Fibroblast of upper back skin (primary cell): ENCODE measurements around the gene SIX5.

Experiments
- DNase-seq: peaks from one replicate; pipeline ENCODE4 v3.0.0-alpha.2; 2013

The SIX5 gene

DNA sequence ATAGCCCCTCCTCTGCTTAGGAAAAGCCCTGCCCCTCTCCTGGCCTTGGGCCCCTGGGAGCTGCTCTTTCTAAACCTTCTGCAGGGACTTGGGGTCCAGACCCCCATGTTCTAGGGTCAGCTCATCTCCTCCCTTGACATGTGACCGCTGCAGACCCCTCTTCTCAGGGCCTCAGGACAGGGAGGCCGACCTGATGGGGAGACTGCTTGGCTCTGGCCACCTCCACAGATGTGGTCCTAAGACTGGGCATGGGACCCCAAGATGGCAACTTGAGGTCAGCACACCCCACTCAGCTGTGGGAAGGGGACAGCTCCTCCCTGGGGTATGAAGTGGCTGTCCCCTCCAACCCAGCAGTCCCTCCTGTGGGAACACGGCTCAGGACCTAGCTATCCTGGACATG lies 3.9 kb upstream of the SIX5 start:
- no peak for DNase-seq

GRCh38 chr19:45772130-45772840 lies 3.2 kb upstream of the SIX5 start:
- no peak for DNase-seq

GRCh38 chr19:45771311-45771933 lies 2.4 kb upstream of the SIX5 start:
- no peak for DNase-seq

DNA sequence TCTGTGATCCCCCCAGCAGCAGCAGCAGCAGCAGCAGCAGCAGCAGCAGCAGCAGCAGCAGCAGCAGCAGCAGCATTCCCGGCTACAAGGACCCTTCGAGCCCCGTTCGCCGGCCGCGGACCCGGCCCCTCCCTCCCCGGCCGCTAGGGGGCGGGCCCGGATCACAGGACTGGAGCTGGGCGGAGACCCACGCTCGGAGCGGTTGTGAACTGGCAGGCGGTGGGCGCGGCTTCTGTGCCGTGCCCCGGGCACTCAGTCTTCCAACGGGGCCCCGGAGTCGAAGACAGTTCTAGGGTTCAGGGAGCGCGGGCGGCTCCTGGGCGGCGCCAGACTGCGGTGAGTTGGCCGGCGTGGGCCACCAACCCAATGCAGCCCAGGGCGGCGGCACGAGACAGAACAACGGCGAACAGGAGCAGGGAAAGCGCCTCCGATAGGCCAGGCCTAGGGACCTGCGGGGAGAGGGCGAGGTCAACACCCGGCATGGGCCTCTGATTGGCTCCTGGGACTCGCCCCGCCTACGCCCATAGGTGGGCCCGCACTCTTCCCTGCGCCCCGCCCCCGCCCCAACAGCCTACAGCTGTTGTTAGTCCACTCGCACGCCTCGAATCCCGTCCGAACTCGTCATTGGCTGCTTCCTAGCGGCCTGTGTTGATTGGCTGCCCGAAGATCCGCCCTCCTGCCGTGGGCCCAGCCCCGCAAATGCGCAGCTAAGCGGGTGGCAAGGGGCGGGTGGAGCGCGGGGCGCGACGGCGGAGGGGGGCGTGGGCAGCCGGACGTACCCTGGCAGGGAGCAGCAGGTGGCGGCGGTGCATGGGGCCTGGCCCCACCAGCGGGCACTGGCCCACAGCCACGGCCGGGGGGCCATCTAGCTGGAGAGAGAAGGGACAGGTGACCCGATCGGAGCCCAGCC lies 1.4 kb upstream of the SIX5 start:
- peak; percentile 98 for DNase-seq

DNA sequence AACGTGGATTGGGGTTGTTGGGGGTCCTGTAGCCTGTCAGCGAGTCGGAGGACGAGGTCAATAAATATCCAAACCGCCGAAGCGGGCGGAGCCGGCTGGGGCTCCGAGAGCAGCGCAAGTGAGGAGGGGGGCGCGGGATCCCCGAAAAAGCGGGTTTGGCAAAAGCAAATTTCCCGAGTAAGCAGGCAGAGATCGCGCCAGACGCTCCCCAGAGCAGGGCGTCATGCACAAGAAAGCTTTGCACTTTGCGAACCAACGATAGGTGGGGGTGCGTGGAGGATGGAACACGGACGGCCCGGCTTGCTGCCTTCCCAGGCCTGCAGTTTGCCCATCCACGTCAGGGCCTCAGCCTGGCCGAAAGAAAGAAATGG lies 754 bp upstream of the SIX5 start:
- no peak for DNase-seq

DNA sequence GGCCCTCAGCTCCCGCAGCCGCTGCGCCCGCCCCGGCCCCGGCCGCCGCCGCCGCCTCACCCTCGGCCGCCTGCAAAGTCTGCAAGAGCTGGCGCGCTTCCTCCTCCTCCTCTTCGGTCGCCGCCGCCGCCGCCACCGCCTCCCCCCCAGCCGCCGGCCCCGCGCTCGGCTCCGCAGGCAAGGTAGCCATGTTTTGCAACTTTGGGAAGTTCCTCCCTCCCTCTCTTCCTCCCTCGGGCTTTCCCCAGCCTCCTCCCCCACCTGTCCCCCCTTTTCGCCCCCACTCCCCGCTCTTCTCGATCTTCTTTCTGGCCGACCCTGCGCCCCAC lies 433 bp downstream of the SIX5 start:
- DNase-seq = peak; percentile 49

GRCh38 chr19:45767881-45768654 lies 984 bp downstream of the SIX5 start:
- DNase-seq = peak; percentile 57

GRCh38 chr19:45767410-45767880 lies 1.6 kb downstream of the SIX5 start:
- peak; percentile 85 for DNase-seq

DNA sequence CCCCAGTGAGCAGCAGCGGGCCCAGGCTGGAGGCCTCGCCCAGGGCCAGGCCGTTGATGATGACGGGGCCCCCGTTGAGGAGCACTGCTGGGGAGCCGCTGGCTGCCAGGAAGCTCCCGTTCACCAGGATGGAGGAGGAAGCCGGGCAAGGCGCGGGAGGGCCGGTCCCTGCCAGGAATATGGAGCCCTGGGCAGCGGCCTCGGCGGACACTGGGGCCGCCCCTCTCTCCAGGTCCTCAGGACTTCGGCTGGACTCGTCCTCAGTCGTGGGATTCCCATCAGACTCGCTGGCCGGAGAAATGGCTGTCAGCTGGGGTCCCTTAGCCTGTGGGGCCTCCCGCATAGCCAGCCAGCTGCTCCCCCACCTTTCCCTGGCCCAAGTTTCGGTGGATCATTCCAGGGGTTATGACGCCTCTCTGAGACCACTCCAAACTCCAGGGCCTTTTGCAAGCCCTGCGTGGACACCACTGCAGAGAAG lies 2.1 kb downstream of the SIX5 start:
- peak; percentile 15 for DNase-seq

- no peak for DNase-seq
Observed at GRCh38 chr19:45766296-45766868, 2.7 kb downstream of the SIX5 start.

DNA sequence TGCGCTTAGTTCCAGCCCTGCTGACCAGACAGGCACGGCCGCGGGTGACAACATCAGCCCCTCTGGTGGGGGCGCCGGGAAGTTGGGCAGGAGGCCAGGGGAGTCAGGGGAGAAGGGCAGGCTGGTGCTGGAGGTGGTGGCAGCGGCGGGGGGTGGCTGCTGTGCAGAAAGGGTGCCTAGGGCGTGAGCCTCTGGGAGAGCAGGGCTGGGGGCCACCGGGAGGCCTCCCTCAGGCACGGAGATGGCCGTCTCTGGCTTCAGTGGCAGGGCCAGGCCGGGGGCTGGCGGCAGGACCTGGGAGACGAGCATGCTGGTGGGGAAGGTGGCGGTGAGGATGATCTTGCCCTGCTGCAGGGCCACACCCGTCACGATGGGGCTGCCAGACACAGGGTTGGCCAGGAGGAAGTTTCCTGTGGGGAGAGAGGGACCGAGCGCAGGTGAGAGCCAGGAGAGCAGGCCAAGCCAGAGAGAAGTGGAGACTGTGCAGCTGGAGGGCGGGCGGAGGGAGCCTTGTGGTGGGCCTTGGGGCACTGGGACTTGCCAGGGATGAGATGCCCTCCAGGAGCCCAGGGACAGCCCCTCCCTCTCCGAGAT lies 3.3 kb downstream of the SIX5 start:
- DNase-seq = no peak

GRCh38 chr19:45764945-45765701 lies 3.9 kb downstream of the SIX5 start:
- no peak for DNase-seq

DNA sequence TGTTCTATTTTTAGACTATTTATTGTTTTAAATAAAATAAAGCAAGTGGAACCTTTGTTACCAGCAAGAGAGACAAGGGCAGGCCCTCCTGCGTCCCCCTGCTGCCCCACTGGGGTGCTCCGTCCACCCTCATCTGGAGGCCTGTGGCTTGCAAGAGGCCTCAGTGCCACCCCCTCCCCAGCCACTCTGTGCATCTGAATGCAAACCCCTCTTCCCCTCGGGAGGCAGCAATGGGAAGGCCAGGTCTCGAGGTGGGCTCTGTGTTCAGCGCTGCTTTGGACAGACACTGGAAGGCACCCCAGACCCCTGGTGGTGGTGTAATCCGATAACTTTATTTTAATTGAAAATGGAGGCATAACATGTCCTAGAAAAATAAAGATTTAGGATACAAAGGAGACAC lies 4.6 kb downstream of the SIX5 start:
- DNase-seq = no peak

GRCh38 chr19:45763691-45764294 lies 5.3 kb downstream of the SIX5 start:
- DNase-seq = no peak

DNA sequence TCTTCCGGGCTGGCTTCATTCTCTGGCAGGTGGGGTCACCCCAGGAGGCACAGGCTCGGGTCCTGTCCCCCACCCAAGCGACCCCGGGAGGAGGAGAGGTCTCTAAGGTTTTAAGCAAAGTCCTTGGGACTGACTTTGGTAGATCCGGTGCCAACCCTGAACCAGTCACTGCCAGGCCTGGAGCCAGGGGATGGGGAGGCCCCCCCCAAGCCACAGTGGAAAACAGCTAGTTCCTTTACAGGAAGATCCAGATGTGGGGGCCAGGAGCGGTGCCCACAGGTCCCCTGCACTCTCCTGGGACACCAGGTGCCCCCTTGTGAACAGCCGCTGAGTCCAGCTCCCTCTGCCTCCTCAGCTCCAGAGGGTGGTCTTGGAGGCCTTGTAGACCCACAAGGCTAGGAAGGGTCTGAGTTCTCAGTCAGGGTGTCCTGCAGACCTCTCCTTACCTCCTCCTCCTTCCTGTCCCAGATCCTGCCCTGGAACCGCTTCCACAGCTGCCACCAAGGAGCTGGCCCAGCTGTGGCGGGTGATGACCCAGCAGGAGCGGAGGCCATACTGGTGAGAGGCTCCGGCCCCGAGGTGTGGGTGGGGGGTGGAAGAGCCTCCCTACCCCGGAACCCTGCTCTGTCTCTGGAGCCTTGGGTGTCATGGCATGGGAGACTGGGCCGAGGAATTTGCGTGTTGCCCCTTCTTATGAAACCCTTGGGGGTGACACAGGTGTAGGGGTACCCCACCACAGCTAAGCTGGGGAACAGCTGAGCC lies 6.0 kb downstream of the SIX5 start:
- no peak for DNase-seq

- no peak for DNase-seq
Observed at GRCh38 chr19:45761714-45762113, 7.3 kb downstream of the SIX5 start.

DNA sequence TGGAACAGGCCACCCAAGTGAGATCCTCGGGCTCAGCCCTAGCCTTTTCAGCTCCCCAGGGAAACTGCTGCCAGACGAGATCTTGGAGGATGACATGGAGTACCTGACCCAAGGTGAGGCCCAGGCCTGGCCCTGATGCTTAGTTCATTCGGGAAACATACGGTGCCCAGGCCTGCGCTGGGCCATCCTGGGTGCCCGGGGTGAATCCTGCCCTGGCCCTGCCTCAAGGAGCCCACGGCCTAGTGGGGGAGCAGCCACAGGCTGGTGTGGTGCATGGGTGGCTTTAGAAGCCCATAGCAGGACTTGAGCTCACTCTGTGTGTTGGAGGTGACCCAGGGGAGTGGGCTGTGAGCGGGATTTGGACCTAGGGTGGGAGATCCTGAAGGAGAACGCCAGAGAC lies 10.1 kb downstream of the SIX5 start:
- no peak for DNase-seq

DNA sequence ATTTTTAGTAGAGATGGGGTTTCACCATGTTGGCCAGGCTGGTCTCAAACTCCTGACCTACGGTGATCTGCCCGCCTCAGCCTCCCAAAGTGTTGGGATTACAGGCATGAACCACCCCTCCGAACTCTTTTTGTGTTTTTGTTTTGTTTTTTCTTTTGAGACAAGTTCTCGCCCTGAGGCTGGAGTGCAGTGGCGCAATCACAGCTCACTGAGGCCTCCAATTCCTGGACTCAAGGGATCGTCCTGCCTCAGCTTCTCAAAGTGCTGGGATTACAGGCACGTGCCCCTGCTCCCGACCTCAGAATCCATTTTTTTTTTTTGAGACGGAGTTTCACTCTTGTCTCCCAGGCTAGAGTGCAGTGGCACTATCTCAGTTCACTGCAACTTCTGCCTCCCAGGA lies 11.4 kb downstream of the SIX5 start:
- DNase-seq = no peak

GRCh38 chr19:45754323-45754722 lies 14.7 kb downstream of the SIX5 start:
- DNase-seq = no peak

GRCh38 chr19:45753548-45753947 lies 15.5 kb downstream of the SIX5 start:
- DNase-seq = no peak
